Stimulated activated CD4-positive, alpha-beta T cell treated with anti-CD3 and anti-CD28 coated beads, Interleukin-15, amount 100 ng/mL, for 24 hours (primary cell): Measurements from ENCODE around the gene JUNB.
"Not testable (repeated sequence)": the region's sequence is repeated elsewhere in the genome, so short reads cannot be mapped to it uniquely, and the experiment has no call there.

Source experiments
- DNase-seq: peaks from one replicate; pipeline ENCODE4 v3.0.0-alpha.2; 2020

The JUNB gene

DNA sequence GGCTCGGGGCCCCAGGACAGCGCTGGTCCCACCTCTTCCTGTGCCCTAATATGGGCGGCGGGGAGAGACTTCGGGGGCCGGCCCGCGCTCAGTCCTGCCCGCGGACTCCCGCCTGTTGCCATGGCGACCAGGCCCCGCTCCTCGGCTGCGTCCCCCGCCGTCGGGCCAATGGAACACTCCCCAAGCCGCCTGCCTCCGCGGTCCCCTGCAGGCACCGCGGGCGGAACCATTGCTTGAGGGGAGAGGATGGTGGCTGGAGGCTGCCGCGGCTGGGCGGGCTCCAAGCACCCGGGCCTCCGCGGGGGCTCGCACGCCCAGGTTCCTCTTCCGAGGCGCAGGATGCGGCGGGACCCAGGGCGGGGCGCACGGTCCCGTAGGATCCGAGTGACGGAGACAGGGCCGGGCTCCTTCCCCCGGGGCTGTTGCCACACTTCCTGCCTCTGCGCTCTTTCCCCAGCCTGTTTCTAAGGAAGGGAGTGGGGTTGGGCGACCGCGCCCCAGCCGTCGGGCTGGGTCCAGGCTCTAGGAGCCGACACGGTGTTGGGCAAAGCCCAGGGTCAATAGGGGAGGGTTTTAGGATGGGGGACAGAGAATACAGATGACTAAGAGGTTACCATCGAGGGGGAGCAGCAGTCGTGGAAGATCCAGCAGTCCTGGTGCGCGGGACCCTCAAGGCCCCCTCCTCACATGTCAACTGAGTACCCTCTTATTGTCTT, 1.2 kb upstream of the JUNB start:
- DNase-seq: peak; percentile 98

DNA sequence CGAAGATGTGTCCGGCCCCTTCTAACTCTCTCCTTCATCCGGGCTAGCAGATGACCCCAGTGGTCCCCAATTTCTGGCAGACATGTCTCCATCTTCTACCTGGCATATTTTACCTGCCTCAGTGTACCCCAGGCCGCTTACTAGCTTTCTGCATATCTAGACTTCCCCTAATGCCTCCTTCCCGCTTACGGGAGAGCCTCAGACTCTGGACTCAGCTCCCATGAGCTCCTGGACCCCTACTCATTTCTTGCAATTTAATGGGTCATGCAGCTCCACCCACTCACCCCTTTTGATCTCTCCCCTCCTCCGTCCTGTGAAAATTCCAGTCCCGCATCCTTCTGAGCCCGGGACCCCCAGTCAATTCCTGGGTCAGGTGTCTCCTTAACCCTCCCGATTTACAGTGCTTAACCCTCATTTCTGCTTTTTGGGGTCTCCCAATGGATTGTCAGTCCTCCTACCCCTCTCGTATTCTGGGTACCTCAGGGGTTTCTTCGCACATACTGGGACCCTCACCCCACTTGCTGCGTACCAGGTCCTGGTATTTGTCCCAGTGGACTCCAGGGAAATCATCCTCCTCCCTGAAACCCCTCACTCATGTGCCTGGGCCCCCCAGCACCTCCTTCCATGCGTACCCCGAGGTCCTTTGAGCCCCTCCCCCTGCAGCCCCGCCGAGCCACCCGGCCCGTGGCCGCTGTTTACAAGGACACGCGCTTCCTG, 500 bp upstream of the JUNB start:
- DNase-seq: no peak

DNA sequence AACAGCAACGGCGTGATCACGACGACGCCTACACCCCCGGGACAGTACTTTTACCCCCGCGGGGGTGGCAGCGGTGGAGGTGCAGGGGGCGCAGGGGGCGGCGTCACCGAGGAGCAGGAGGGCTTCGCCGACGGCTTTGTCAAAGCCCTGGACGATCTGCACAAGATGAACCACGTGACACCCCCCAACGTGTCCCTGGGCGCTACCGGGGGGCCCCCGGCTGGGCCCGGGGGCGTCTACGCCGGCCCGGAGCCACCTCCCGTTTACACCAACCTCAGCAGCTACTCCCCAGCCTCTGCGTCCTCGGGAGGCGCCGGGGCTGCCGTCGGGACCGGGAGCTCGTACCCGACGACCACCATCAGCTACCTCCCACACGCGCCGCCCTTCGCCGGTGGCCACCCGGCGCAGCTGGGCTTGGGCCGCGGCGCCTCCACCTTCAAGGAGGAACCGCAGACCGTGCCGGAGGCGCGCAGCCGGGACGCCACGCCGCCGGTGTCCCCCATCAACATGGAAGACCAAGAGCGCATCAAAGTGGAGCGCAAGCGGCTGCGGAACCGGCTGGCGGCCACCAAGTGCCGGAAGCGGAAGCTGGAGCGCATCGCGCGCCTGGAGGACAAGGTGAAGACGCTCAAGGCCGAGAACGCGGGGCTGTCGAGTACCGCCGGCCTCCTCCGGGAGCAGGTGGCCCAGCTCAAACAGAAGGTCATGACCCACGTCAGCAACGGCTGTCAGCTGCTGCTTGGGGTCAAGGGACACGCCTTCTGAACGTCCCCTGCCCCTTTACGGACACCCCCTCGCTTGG, 966 bp downstream of the JUNB start:
- peak; percentile 81 for DNase-seq

DNA sequence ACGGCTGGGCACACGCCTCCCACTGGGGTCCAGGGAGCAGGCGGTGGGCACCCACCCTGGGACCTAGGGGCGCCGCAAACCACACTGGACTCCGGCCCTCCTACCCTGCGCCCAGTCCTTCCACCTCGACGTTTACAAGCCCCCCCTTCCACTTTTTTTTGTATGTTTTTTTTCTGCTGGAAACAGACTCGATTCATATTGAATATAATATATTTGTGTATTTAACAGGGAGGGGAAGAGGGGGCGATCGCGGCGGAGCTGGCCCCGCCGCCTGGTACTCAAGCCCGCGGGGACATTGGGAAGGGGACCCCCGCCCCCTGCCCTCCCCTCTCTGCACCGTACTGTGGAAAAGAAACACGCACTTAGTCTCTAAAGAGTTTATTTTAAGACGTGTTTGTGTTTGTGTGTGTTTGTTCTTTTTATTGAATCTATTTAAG, 1.6 kb downstream of the JUNB start:
- DNase-seq: peak; percentile 27

DNA sequence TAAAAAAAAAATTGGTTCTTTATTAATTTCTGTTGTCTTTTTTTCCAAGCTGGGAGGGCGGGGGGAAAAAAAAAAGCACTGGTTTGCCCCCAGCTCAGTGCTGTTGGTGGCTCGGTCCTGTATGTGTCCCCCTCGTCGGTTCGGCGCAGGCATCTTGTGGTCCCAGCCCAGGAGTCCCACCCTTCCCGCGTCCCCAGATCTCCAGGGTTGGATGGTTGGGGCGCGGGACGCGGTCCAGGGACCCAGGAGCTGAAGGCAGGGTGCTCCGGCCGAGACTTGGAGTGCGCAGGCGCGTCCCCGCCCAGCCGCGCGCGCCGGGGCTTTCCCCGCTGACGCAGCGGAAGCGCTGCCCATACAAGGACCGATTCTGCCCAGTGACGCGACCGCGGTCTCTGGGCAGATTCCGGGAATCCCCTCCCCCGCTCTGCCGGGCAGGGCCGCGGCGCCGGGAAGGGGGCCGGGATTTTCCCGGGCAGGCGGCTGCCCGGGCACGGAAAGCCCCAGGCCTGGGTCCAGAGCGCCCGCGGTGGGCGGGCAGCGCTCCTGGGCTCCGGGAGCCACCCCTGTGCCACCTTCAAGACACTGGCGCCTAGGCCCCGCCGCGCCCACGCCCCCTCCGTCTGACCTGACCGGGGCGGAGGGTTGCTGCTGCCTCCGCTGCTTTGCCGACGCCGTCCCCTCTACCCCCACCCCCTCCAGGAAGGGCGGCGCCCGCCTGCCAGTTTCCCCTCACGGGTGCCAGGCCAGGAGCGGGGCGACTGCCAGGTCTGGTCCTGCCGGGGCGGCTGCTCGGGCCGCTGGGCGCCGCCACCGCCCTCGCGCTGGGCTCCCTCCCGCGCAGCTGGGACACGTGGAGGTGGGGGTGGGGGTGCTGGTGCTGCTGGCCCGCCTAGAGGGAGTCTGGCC, 2.3 kb downstream of the JUNB start:
- peak; percentile 95 for DNase-seq

DNA sequence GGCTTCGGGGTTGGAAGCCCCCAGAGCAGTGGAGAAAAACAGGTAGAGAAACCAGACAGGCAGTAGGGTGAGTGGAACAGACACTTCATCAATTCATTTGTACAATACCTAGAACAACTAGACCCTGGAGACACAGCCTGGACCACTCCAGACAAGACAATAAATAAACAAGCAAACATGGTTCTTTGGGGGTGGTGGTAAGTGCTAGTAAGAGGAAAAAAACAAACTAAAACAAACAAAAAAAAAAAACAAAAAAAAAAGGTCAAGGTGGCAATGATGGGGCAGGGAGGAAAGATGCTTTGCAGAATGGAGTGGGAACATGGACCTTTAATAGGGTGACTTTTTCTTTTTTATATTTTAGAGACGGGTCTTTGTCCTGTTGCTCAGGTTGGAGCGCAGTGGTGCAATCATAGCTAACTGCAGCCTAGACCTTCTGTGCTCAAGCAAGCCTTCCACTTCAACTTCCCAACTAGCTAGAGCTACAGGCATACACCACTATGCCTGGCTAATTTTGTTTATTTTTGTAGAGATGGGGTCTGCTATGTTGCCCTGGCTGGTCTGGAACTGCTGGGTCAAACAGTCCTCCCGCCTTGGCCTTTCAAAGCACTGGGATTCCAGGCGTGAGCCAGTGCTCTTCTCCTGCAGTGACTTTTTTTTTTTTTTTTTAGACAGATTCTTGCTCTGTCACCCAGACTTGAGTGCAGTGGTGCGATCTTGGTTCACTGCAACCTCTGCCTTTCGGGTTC, 3.1 kb downstream of the JUNB start:
- no peak for DNase-seq

DNA sequence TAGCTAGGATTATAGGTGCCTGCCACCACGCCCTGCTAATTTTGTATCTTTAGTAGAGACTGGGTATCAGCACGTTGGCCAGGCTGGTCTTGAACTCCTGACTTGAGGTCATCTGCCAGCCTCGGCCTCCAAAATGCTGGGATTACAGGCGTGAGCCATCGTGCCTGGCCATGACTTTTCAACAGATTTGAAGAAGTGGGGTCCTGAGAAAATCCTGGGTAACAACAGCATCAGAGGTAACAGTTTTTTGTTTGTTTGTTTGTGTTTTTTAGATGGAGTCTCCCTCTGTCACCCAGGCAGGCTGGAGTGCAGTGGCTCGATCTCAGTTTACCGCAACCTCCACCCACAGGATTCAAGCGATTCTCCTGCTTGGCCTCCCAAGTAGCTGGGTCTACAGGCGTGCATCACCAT, 3.7 kb downstream of the JUNB start:
- DNase-seq: no peak

DNA sequence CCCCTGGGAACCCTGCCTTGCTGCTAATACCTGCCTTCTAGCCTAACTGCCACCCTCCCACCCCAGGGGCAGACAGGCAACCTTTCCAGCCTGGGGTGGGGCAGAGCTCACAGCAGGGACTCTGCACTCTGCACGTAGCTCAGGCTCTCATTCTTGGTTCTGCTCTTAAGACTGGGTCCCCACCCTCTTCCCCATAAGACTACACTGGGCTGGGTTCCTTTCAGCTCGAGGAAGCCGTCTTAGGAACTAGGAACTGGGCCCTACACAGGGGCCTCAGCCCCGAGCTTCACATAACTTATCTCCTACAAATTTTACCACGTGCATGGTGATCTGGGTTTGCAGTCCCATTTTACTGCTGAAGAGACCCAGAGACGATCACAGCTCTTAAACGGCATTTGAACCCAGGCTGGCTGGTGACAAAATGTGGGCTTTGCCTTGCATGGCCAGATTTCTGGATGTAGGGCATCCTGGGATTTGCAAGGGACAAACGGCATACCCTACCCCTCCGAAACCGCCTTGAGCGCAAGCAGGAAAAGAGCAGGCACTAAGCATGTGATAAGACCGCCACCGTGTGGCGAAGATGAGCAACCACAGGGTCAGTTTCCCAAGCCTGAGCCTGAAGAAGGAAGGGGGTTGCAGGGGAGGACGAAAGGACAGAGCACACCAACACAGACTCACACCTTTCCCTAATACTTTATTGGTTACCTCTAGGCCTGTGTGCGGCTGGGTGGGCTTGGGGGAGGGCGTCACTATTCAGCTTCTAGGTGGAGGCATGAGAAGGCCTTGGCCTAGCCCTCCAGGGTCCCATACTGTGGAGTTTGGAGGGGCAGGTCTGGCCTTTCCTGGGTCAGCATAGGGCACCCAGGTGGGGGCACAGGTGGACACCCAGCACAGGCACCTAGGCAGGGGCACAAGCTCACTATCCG, 5.1 kb downstream of the JUNB start:
- peak; percentile 84 for DNase-seq

DNA sequence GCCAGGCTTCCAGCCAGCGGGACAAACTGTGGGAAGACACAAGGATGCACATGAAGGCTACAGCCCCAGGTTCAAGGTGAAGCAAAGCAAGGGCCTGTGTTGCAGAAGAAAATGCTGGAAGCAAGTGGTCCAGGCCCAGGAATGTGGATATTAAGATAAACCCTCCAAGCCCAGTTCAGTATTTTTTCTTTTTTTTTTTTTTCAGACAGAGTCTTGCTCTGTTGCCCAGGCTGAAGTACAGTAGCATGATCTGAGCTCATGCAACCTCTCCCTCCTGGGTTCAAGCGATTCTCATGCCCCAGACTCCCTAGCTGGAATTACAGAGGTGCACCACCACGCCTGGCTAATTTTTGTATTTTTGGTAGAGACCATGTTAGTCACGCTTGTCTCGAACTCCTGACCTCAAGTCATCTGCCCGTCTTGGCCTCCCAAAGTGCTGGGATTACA, 5.9 kb downstream of the JUNB start:
- no peak for DNase-seq

DNA sequence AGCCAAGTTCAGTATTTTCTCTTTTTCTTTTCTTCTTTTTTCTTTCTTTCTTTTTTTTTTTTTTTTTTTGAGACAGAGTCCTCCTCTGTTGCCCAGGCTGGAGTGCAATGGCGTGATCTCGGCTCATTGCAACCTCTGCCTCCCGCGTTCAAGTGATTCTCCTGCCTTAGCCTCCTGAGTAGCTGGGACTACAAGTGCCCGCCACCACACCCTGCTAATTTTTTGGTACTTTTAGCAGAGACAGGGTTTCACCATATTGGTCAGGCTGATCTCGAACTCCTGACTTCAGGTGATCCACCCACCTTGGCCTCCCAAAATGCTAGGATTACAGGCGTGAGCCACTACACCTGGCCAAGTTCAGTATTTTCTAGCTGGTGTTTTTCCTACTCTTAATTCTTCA, 6.3 kb downstream of the JUNB start:
- not testable (repeated sequence) for DNase-seq

DNA sequence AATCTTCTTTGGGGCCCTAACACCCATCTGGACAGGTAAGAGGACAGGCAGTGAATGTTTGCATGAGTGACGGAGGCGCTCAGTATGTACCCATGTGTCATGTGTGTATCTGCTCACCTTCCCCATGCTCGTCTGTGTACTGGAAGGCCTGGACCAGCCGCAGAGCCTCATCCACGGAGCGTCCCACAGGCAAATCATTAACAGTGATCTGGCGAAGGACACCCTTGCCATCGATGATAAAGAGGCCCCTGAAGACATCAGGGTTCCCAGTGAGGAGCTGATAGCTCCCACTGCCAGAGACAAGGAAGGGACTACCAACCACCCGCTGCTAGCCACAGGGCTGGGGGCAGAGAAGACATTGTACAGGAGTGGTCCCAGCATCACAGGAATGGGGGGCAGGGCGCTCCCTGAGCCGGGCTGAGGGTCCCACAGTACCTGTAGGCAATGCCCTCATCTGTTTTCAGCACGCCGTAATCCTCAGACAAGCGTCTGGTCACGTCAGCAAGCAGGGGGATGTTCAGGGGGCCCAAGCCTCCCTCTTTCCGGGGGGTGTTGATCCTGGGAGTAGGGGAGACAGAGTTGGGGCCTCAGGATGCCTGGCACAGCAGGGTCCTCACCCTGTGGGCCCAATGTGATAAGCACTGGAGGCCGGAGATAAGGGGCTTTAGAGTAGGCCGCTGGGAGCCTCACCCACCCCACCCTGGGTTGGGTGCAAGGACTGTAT, 8.6 kb downstream of the JUNB start:
- DNase-seq: no peak

DNA sequence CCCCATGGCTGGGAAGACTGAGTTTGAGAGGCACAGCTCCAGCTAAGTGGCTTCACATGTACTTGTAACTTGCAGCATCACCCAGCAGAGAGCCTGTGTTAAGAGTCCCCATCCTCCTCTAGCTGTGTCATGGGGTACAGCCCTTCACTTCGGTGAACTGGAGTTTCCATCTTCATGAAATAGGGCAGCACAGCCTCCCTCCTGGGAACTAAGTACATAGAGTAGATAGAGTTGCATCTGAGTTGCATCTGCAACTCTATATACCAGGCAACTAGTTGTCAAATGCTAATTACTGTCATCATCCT, 9.1 kb downstream of the JUNB start:
- no peak for DNase-seq

DNA sequence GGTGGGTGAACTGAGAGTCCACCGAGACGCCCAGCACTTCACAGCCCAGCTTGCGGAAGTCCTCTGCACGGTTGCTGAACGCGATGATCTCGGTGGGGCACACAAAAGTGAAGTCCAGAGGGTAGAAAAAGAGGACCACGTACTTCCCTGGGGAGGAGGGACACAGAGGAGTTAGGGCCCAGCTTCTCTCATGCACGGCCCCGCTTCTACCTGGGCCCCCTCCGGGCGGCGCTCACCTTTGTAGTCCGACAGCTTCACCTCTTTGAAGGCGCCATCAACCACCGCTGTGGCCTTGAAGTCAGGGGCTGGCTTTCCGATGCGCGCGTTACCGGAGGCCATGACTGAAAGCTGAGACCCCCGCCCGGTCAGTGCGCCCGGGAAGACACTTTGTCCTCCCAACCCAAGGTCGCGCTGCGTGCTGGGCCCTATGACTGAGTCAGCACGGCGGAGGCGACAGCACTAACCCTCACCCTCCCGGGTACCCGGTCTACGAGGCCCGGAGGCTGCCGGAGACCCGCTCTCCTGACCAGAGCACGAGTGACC, 9.7 kb downstream of the JUNB start:
- peak; percentile 48 for DNase-seq

DNA sequence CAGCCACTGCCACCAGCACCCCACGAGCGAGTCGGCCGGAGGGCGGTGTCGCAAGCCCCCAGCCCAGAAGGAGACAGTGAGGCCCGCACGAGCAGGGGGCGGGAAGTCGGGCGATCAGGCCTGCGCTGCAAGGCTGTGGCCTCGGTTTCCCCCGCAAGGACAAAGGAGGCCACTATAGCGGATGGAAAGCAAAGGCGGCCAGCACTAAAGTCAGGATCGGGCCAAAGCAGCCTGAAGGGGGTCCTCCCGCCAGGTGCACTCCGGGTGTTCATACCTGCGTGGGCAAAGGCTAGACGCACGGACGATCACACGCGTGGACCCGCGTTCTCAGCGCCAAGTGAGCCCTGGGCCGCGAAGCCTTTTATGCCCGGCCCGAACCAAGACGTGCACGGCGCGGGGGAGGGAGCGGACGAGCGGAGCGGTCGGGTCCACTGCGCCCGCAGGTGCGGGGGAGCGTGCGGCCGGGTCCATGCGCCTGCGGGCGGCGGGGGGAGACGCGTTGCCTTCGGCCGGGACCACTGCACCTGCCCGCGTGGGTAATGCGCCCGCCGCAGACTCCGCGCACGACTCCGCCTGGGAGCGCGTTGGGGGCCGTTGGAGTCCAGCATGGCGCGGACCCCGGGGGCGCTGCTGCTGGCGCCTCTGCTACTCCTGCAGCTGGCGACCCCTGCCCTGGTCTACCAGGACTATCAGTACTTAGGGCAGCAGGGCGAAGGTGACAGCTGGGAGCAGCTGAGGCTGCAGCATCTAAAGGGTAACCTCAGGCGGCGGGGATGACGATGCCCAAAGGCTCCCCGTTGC, 10.4 kb downstream of the JUNB start, which contains the start of the genes PRDX2 and THSD8:
Gene PRDX2 (minus strand): TSS at position 335 of the 801 bp plus-strand sequence. CDS start 539 bp downstream, outside the sequence.
Gene THSD8 (plus strand): TSS at position 604 of the 801 bp plus-strand sequence. CDS start 3 bp downstream, at position 607.
- peak; percentile 90 for DNase-seq

DNA sequence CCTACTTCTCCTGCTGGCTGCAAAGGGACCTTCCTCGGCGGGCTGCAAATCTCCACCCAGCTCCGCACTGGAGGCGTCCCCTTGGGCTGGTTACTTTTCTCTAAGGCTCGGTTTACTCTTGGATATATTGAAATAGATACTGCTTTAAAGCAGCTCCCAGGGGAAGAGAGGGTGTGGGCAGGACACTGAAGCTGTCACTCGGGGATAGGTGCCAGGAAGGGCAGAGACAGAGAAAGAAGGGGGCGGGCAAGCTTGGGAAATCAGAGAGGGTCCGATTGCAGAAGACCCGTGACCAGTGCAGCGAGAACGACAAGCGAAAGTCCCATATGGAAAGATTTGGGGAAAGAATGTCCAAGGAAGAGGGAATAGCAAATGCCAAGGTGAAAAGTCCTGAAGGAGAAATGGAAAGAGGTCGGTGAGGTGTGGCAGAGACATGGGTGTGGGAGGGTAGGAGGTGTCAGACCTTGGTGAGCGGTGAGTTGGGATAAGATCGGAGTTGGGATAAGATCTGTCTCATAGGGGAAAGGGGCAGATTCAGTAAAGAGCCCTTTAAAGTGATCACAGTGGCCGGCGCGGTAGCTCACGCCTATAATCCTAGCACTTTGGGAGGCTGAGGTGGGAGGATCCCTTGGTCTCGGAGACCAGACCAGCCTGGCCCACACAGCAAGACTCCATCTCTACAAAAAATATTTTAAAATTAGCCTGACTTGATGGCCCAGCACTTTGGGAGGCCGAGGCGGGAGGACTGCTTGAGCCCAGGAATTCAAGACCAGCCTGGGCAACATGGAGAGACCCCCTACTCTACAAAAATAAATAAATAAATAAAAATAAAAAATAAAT, 11.2 kb downstream of the JUNB start:
- DNase-seq: no peak

DNA sequence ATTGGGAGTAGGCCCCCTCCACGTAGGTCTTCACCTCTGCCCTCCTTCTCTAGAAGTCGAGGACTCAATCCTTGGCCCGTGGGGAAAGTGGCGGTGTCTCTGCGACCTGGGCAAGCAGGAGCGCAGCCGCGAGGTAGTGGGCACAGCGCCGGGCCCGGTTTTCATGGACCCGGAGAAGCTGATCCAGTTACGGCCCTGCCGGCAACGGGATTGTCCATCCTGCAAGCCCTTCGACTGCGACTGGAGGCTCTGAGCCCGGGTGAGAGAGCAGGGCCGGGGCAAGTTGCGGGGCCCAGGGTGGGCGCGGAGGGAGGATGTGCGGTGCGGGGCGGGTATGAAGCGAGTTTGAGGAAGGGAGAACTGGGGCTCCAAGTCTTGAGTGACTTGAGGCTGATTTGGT, 12.8 kb downstream of the JUNB start:
- DNase-seq: no peak

DNA sequence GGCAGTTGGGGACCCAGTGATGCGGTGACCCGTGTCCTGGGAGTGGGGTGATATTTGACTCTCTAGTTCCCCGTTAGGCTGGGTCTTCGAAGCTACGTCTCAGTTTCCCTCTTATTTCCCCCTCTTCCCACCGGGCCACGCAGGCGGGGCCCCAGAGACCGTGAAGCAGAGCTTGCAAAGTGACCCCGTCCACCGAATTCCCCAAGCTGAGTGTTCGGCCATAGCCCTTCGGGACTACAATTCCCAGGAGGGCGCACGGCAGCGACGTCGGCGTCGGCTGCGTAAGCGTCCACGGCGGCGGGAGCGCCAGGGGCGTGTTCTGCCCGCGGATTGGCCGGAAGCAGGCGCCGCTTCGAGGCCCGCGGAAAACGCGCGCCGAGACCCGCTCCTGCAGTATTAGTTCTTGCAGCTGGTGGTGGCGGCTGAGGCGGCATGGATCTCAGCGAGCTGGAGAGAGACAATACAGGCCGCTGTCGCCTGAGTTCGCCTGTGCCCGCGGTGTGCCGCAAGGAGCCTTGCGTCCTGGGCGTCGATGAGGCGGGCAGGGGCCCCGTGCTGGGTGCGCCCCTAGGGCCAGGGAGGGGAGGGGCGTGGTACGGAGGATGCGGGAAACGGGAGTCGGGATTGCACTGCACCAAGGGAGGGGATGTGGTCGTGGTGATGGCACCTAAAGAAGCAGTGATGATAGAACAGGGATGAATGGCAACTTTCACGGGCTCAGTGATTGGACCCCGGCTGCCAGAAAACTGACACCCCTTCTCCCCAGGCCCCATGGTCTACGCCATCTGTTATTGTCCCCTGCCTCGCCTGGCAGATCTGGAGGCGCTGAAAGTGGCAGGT, 15.2 kb downstream of the JUNB start, which contains the start of gene RNASEH2A:
Gene RNASEH2A (plus strand): TSS at position 343 of the 840 bp plus-strand sequence. CDS start 90 bp downstream, at position 433.
- DNase-seq: peak; percentile 94
